ENCODE data around the gene ADAM12. TPM values are rescaled to one million over a fixed set of nuclear protein-coding genes. Genes with fewer than 3 reads are reported as not detected.

ADAM12 gene
- total RNA-seq, 1 experiment from 2014 or later: not detected

GRCh38 chr10:126042354-126042753, 345.9 kb downstream of the ADAM12 start:
- Mint-ChIP-seq H3K27ac (ENCODE audit: unreplicated experiment) (peak overlapping the region; percentile 96), H3K4me3 (ENCODE audit: low read depth, unreplicated experiment) (peak overlapping the region; percentile 46), H3K4me1 (ENCODE audit: low read depth, unreplicated experiment) (no peaks in the 10 kb centered on the region), H3K9me3 (ENCODE audit: low read depth, unreplicated experiment) (no peaks in the 10 kb centered on the region), H3K36me3 (ENCODE audit: insufficient read depth, unreplicated experiment) (peaks cover 5% of the 10 kb centered on the region), H3K27me3 (ENCODE audit: unreplicated experiment) (no peaks in the 10 kb centered on the region)
- no TSS peak for BruUV-seq (replicated peaks)
- CTCF ChIA-PET: interaction anchor here (0.8 kb wide), 1 partner anchor 40 kb away, joined by 5 read pairs; no protein-coding TSS in a partner anchor
- intact Hi-C loops (cut with micrococcal nuclease; ENCODE audit: unreplicated experiment): no loop called here
- no peak for DNase-seq
- TF ChIP-seq, protein P1, sequence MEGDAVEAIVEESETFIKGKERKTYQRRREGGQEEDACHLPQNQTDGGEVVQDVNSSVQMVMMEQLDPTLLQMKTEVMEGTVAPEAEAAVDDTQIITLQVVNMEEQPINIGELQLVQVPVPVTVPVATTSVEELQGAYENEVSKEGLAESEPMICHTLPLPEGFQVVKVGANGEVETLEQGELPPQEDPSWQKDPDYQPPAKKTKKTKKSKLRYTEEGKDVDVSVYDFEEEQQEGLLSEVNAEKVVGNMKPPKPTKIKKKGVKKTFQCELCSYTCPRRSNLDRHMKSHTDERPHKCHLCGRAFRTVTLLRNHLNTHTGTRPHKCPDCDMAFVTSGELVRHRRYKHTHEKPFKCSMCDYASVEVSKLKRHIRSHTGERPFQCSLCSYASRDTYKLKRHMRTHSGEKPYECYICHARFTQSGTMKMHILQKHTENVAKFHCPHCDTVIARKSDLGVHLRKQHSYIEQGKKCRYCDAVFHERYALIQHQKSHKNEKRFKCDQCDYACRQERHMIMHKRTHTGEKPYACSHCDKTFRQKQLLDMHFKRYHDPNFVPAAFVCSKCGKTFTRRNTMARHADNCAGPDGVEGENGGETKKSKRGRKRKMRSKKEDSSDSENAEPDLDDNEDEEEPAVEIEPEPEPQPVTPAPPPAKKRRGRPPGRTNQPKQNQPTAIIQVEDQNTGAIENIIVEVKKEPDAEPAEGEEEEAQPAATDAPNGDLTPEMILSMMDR (IDR thresholded peaks at IDR 0.05; ENCODE audit: unreplicated experiment): no peak

- Mint-ChIP-seq H3K27me3 (ENCODE audit: unreplicated experiment) (no peaks in the 10 kb centered on the region), H3K4me1 (ENCODE audit: low read depth, unreplicated experiment) (no peaks in the 10 kb centered on the region), H3K36me3 (ENCODE audit: insufficient read depth, unreplicated experiment) (peaks cover 5% of the 10 kb centered on the region), H3K9me3 (ENCODE audit: low read depth, unreplicated experiment) (no peaks in the 10 kb centered on the region), H3K27ac (ENCODE audit: unreplicated experiment) (peak overlapping the region; percentile 96), H3K4me3 (ENCODE audit: low read depth, unreplicated experiment) (peak overlapping the region; percentile 46)
- TF ChIP-seq, protein P1 (IDR thresholded peaks at IDR 0.05; ENCODE audit: unreplicated experiment): no peak
- intact Hi-C loops (cut with micrococcal nuclease; ENCODE audit: unreplicated experiment): no loop called here
- no TSS peak for BruUV-seq (replicated peaks)
- CTCF ChIA-PET: interaction anchor here (0.8 kb wide), 1 partner anchor 40 kb away, joined by 5 read pairs; no protein-coding TSS in a partner anchor
- peak; percentile 85 for DNase-seq
These were observed 346.5 kb downstream of the ADAM12 start for GRCh38 chr10:126041804-126042231.

DNA sequence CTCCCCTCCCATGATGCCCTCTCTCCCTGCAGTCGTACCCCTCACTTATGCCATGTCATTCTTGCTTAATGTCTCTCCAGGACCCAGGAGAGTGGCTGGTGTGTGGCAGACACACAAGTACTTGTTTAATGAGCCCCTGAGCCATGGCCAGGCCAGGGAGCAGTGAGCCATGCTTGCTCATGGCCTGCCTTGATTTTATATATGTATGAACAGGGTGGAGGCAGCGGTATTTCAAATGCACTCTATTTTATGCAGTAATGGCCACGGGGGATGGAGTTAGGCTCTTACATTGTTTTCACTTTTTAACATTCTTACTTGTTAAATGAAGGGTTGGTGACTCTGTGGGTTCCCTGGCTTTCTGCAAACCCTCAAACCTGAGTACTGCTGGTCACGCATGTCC, 347.2 kb downstream of the ADAM12 start:
- Mint-ChIP-seq H3K27me3 (ENCODE audit: unreplicated experiment) (no peaks in the 10 kb centered on the region), H3K36me3 (ENCODE audit: insufficient read depth, unreplicated experiment) (peaks cover 5% of the 10 kb centered on the region), H3K9me3 (ENCODE audit: low read depth, unreplicated experiment) (no peaks in the 10 kb centered on the region), H3K27ac (ENCODE audit: unreplicated experiment) (peak overlapping the region; percentile 96), H3K4me3 (ENCODE audit: low read depth, unreplicated experiment) (no peak overlapping the region), H3K4me1 (ENCODE audit: low read depth, unreplicated experiment) (no peaks in the 10 kb centered on the region)
- TF ChIP-seq, protein P1 (IDR thresholded peaks at IDR 0.05; ENCODE audit: unreplicated experiment): no peak
- CTCF ChIA-PET: no interaction called here
- no peak for DNase-seq
- BruUV-seq (replicated peaks): no TSS peak
- intact Hi-C loops (cut with micrococcal nuclease; ENCODE audit: unreplicated experiment): no loop called here

- Mint-ChIP-seq H3K27me3 (ENCODE audit: unreplicated experiment) (no peaks in the 10 kb centered on the region), H3K27ac (ENCODE audit: unreplicated experiment) (no peak overlapping the region), H3K4me3 (ENCODE audit: low read depth, unreplicated experiment) (no peak overlapping the region), H3K9me3 (ENCODE audit: low read depth, unreplicated experiment) (no peaks in the 10 kb centered on the region), H3K4me1 (ENCODE audit: low read depth, unreplicated experiment) (no peaks in the 10 kb centered on the region), H3K36me3 (ENCODE audit: insufficient read depth, unreplicated experiment) (peaks cover 5% of the 10 kb centered on the region)
- no peak for DNase-seq
- intact Hi-C loops (cut with micrococcal nuclease; ENCODE audit: unreplicated experiment): no loop called here
- BruUV-seq (replicated peaks): no TSS peak
- CTCF ChIA-PET: interaction anchor here (0.7 kb wide), 1 partner anchor 1931 kb away, joined by 5 read pairs; no protein-coding TSS in a partner anchor
- TF ChIP-seq, protein P1 (IDR thresholded peaks at IDR 0.05; ENCODE audit: unreplicated experiment): no peak
These were observed 350.3 kb downstream of the ADAM12 start for GRCh38 chr10:126037946-126038345.

Measured in Calu3 (cell line).